Karpas-422 (cell line): ENCODE data around the gene PNPLA8. TPM values are rescaled to one million over a fixed set of nuclear protein-coding genes. Genes with fewer than 3 reads are reported as not detected.
"Not testable (repeated sequence)": the region's sequence is repeated elsewhere in the genome, so short reads cannot be mapped to it uniquely, and the experiment has no call there.

Experiments
- DNase-seq: peaks from one replicate; pipeline ENCODE4 v3.0.0-alpha.2; 2015
- H2AFZ ChIP-seq: fragments of 200-600 bp; sonication (generic); 2 replicates; pipeline ENCODE4 v1.6.1; 2014; ENCODE audit warnings: antibody characterized with exemption, low read length, mixed read lengths
- H3K27ac ChIP-seq: fragments of 200-600 bp; sonication (generic); 2 replicates; pipeline ENCODE4 v1.5.1; 2014; ENCODE audit warnings: mild to moderate bottlenecking, low read length, moderate library complexity
- H3K27me3 ChIP-seq: fragments of 200-600 bp; sonication (generic); 2 replicates; pipeline ENCODE4 v1.6.1; 2014; ENCODE audit warnings: low read length, mixed read lengths
- H3K36me3 ChIP-seq: fragments of 200-600 bp; sonication (generic); 2 replicates; pipeline ENCODE4 v1.6.1; 2014; ENCODE audit warnings: low read length, mixed read lengths; ENCODE audit not compliant: insufficient read depth
- H3K4me1 ChIP-seq: fragments of 200-600 bp; sonication (generic); 2 replicates; pipeline ENCODE4 v1.6.1; 2014; ENCODE audit warnings: mild to moderate bottlenecking, low read length, mixed read lengths
- H3K4me2 ChIP-seq: fragments of 200-600 bp; sonication (generic); 2 replicates; pipeline ENCODE4 v1.6.1; 2014; ENCODE audit warnings: low read length, low read depth, mild to moderate bottlenecking; ENCODE audit not compliant: poor library complexity, severe bottlenecking
- H3K4me3 ChIP-seq: fragments of 200-600 bp; sonication (generic); 2 replicates; pipeline ENCODE4 v1.5.1; 2014; ENCODE audit warnings: mild to moderate bottlenecking, antibody characterized with exemption, low read length, mixed read lengths
- H3K79me2 ChIP-seq: fragments of 200-600 bp; sonication (generic); 2 replicates; pipeline ENCODE4 v1.6.1; 2014; ENCODE audit warnings: mild to moderate bottlenecking, low read length, mixed read lengths
- H3K9ac ChIP-seq: fragments of 200-600 bp; sonication (generic); 2 replicates; pipeline ENCODE4 v1.6.0; 2014; ENCODE audit warnings: low read length
- H3K9me2 ChIP-seq: fragments of 200-600 bp; sonication (generic), shearing (Covaris generic); replicated peaks from 2 replicates; pipeline ENCODE4 v1.6.0; 2014; ENCODE audit warnings: mild to moderate bottlenecking, low read length, moderate library complexity; ENCODE audit not compliant: insufficient read depth
- H3K9me3 ChIP-seq: fragments of 300-700, 200-600 bp; sonication (generic); 2 replicates; pipeline ENCODE4 v1.6.1; 2014; ENCODE audit warnings: low read length, mixed read lengths
- H4K20me1 ChIP-seq: fragments of 200-600 bp; sonication (generic); 2 replicates; pipeline ENCODE4 v1.6.1; 2014; ENCODE audit warnings: mild to moderate bottlenecking, antibody characterized with exemption, low read length, low read depth; ENCODE audit not compliant: insufficient read depth
- total RNA-seq: library from RNA; depleted of rRNA; stranded (reverse); fragments of >200 nt; shearing (Covaris generic); gene quantifications from 2 replicates; pipeline ENCODE4 v1.2.3, GENCODE V29; 2014; ENCODE audit warnings: low replicate concordance

PNPLA8 gene
- total RNA-seq, 1 experiment from 2014 or later, result 41.0 TPM

DNA sequence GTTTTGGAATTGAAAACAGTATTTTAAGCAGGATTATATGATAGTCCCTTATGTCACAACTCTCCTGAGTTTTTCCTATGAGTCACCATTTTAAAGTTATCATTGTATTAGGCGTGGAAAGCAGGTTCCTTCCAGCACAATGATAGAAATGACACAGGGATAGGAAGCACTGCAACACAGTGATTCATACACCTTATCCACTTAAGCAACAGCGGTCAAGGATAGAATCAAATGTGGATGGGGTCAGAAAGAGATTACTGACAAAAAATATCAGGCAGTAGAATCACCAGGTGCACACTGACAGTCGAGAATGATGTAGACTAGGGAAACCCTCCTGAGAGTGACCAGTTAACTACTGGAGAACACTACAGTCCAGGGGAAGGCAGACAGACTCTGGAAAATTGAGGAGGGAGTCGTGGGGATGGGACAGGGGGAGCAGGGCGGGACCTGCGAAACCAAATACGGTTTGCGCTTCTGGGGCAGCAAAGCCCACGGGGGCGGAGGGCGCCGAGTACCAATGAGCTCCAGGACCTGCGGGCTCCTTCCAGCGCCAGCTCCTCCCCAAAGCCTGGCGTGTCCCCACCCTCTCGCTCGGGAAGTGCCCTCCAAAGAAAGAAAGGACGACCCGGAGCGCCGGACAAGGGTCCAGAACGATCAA is 479 bp downstream of the PNPLA8 start:
- Histone ChIP-seq H3K9me2 (no peaks in the 10 kb centered on the region), H3K4me1 (peaks cover 57% of the 10 kb centered on the region), H3K79me2 (peaks cover 50% of the 10 kb centered on the region), H3K9ac (peak overlapping the region; percentile 77), H3K27ac (peak overlapping the region; percentile 59), H3K9me3 (no peaks in the 10 kb centered on the region), H4K20me1 (no peaks in the 10 kb centered on the region), H3K27me3 (no peaks in the 10 kb centered on the region), H3K4me3 (peak overlapping the region; percentile 75), H3K4me2 (peak overlapping the region; percentile 69), H2AFZ (0 out of 2 replicates have a peak overlapping the region, but pooled peaks have one; percentile 2), H3K36me3 (no peaks in the 10 kb centered on the region)
- peak; percentile 48 for DNase-seq

DNA sequence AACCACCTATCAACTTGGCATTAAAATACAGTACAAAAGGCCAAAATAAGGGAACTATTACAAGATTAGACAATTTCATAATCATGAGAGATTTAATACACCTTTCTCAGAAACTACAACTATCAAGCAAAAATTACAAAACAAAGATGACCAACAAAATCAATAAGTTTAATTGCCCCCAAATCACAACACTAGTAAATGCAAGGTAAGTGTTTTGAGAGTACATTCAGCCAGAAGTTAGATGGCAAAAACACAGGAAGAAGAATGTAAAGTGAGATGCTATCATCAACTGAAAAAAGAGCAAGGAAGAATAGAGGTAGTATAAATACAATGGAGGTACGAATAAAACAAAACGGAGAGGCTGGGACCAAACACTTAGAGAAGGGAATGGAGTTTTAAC is 3.2 kb downstream of the PNPLA8 start:
- H3K4me3 ChIP-seq, result peak overlapping the region; percentile 75; the same call in 1 of the 2 replicates
- H3K36me3 ChIP-seq, result peaks cover 14% of the 10 kb centered on the region
- H3K9me3 ChIP-seq, result no peaks in the 10 kb centered on the region; the same call in 1 of the 2 replicates
- H3K4me2 ChIP-seq, result peak overlapping the region; percentile 69
- peaks cover 74% of the 10 kb centered on the region for H3K79me2 ChIP-seq
- H3K9me2 ChIP-seq, result no peaks in the 10 kb centered on the region
- H3K27me3 ChIP-seq, result no peaks in the 10 kb centered on the region
- H3K4me1 ChIP-seq, result peaks cover 57% of the 10 kb centered on the region
- H2AFZ ChIP-seq, result 0 out of 2 replicates have a peak overlapping the region, but pooled peaks have one; percentile 18
- no peak for DNase-seq
- H4K20me1 ChIP-seq, result no peaks in the 10 kb centered on the region
- H3K9ac ChIP-seq, result peak overlapping the region; percentile 77; the same call in 1 of the 2 replicates
- H3K27ac ChIP-seq, result peak overlapping the region; percentile 34

DNA sequence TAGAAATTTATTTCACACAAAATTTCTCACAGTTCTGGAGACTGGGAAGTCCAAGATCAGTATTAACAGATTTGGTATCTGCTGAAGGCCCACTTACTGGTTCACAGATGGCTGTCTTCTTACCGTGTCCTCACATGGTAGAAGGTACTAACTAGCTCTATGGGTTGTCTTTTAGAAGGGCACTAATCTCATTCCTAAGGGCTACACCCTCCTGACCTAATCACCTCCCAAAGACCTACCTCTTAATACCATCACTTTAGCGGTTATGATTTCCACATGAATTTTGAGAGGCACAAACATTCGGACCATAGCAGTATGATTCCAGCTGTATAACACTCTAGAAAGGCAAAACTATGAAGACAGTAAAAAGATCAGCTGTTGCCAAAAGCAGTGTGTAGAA is 8.0 kb downstream of the PNPLA8 start:
- H3K79me2 ChIP-seq, result peaks cover 82% of the 10 kb centered on the region
- H3K27me3 ChIP-seq, result no peaks in the 10 kb centered on the region
- H3K4me2 ChIP-seq, result no peak overlapping the region
- H4K20me1 ChIP-seq, result no peaks in the 10 kb centered on the region
- H3K9me3 ChIP-seq, result no peaks in the 10 kb centered on the region; the same call in 1 of the 2 replicates
- H3K4me3 ChIP-seq, result no peak overlapping the region
- DNase-seq, result no peak
- no peaks in the 10 kb centered on the region for H3K9me2 ChIP-seq
- H3K4me1 ChIP-seq, result peaks cover 64% of the 10 kb centered on the region
- no peak overlapping the region for H3K9ac ChIP-seq
- no peak overlapping the region for H3K27ac ChIP-seq
- H2AFZ ChIP-seq, result no peak overlapping the region
- peaks cover 21% of the 10 kb centered on the region for H3K36me3 ChIP-seq

DNA sequence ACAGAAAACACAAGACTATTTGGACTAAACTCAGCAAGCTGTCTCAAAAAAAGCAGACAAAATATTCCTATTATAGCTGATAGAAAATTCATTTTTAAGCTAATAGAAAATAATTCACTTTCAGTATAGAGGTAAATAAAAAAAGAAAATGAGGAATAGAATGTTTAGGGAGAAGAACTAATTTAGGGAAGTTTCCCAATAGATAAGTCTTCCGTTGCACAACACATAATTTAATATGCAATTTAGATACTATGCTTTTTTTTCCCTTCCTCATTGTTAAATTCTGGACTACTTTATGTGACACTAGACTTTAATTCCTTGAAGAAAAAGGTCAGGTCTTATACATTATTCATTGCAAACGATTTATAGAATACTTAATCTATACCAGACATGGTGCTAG is 10.3 kb downstream of the PNPLA8 start:
- peaks cover 31% of the 10 kb centered on the region for H3K36me3 ChIP-seq
- H3K27ac ChIP-seq, result peak overlapping the region; percentile 95
- peaks cover 67% of the 10 kb centered on the region for H3K4me1 ChIP-seq
- no peaks in the 10 kb centered on the region for H4K20me1 ChIP-seq
- peak overlapping the region; percentile 66 for H3K9ac ChIP-seq
- H3K27me3 ChIP-seq, result no peaks in the 10 kb centered on the region
- H3K9me2 ChIP-seq, result no peaks in the 10 kb centered on the region
- peak overlapping the region; percentile 79 for H3K4me2 ChIP-seq
- no peaks in the 10 kb centered on the region; the same call in 1 of the 2 replicates for H3K9me3 ChIP-seq
- no peak for DNase-seq
- H2AFZ ChIP-seq, result no peak overlapping the region
- H3K4me3 ChIP-seq, result peak overlapping the region; percentile 52
- peaks cover 80% of the 10 kb centered on the region for H3K79me2 ChIP-seq

DNA sequence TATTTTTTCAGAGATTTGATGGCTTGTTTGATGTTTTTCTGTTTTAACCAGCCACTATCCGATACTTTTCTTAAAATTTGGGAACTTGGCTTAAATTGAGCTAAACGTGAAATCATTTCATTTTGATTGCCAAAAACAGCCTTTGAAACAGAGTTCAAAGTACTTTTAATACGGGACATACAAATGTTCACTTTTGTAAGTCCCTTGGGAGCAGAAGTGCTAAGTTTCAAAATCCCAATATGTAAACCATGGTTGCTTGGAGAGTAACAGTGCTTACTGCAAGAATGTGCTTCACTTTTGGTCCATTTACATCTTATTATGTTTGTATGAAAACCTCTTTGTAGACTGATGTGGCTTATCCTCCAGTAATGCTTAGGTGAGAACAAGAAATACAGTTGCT is 10.9 kb downstream of the PNPLA8 start:
- Histone ChIP-seq H3K4me3 (peak overlapping the region; percentile 52), H4K20me1 (no peaks in the 10 kb centered on the region), H3K9me2 (no peaks in the 10 kb centered on the region), H2AFZ (no peak overlapping the region), H3K79me2 (peaks cover 81% of the 10 kb centered on the region), H3K27ac (peak overlapping the region; percentile 95), H3K4me1 (peaks cover 63% of the 10 kb centered on the region), H3K9me3 (no peaks in the 10 kb centered on the region; the same call in 1 of the 2 replicates), H3K36me3 (peaks cover 32% of the 10 kb centered on the region), H3K27me3 (no peaks in the 10 kb centered on the region), H3K4me2 (peak overlapping the region; percentile 79), H3K9ac (peak overlapping the region; percentile 66)
- DNase-seq, result peak; percentile 91

DNA sequence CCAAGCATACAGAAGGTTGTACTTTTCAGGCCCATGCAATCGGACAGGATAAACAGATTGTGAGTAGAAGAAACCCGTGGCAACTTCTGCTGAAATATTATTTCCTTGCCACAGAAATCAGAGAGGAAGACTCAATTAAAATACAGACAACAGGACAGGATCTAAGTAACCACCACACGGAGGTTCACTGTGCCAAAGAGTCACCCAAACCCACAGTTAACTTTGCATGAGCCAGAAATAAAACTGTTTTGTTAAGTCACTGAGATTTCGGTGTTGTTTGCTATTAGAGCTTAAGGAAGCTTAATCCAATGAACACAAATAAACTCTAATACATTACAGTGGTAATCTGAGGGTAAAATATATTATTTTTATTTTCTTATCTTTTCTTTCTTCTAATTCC is 14.0 kb downstream of the PNPLA8 start:
- peak overlapping the region; percentile 79 for H3K4me2 ChIP-seq
- H3K27ac ChIP-seq, result peak overlapping the region; percentile 95
- H3K9ac ChIP-seq, result peak overlapping the region; percentile 54
- peak overlapping the region; percentile 39 for H3K4me3 ChIP-seq
- H3K4me1 ChIP-seq, result peaks cover 59% of the 10 kb centered on the region
- no peaks in the 10 kb centered on the region for H3K27me3 ChIP-seq
- DNase-seq, result peak; percentile 75
- peaks cover 17% of the 10 kb centered on the region for H3K36me3 ChIP-seq
- H3K9me3 ChIP-seq, result no peaks in the 10 kb centered on the region
- H2AFZ ChIP-seq, result no peak overlapping the region
- peaks cover 58% of the 10 kb centered on the region for H3K79me2 ChIP-seq
- H3K9me2 ChIP-seq, result no peaks in the 10 kb centered on the region
- no peaks in the 10 kb centered on the region for H4K20me1 ChIP-seq

DNA sequence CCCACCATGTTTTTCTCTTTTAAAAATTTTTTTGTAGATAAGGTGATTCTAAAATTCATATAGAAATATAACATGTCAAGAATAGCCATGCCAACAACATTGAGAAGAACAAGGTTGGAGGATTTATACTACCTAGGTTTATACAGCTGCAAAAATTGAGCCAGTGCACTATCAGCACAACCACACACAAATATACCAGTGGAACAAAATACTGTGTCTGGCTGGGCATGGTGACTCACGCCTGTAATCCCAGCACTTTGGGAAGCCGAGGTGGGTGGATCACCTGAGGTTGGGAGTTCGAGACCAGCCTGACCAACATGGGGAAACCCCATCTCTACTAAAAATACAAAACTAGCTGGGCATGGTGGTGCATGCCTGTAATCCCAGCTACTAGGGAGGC is 21.4 kb downstream of the PNPLA8 start:
- not testable (repeated sequence) for H3K9me3 ChIP-seq, H3K9me2 ChIP-seq, H3K4me2 ChIP-seq, H3K27me3 ChIP-seq, H2AFZ ChIP-seq, H3K4me3 ChIP-seq, H4K20me1 ChIP-seq, H3K9ac ChIP-seq, DNase-seq
- Histone ChIP-seq H3K27ac (peak overlapping the region; percentile 84), H3K4me1 (peaks cover 14% of the 10 kb centered on the region), H3K36me3 (peaks cover 11% of the 10 kb centered on the region), H3K79me2 (peaks cover 51% of the 10 kb centered on the region)

DNA sequence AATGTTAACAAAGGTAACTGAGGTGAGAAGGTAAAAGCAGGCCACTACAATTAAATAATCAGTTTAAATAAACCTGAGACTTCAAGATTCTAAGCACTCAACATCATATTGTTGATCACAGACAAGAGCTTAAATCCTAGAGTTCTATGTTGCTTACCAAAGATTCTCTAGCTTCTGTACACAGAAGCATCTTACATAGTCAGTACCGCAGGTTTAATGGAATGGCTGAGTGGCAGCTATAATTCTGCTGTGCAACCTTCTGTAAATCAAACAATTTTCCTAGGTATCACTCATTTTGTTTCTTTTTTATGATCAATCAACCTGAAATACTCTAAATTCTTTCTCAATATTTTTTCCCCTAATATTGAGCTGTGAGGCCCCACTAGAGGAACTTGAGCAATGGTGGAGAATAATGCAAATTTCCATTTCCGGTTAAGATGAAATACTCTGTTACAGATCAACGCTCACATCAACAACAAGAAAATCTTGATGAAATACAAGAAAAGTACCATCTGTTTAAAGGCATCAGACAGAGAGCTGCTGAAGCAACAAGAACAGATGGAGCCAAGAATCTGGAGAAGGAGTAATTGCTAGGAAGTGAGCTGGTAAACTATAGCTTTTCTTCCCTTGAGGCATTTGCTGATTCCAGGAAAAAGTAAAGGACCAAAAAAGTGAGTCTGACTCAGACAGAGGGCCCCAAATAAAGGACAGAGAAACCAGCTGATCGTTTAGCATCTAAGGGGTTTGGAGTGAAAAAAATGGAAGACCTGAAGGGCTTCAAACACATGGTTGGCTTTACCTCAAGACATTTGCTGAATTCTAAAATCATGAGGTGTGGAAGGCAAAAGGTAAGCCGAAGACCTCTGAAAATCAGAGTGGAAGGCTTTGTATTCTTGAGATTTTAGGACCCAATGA is 22.6 kb downstream of the PNPLA8 start:
- Histone ChIP-seq H3K27ac (peak overlapping the region; percentile 84), H3K36me3 (peaks cover 11% of the 10 kb centered on the region), H3K4me3 (no peak overlapping the region), H3K79me2 (peaks cover 59% of the 10 kb centered on the region), H3K9me3 (no peaks in the 10 kb centered on the region), H3K4me1 (peaks cover 14% of the 10 kb centered on the region), H3K27me3 (no peaks in the 10 kb centered on the region), H4K20me1 (no peaks in the 10 kb centered on the region), H3K9me2 (no peaks in the 10 kb centered on the region), H3K4me2 (peak overlapping the region; percentile 55), H3K9ac (peak overlapping the region; percentile 20; the same call in 1 of the 2 replicates), H2AFZ (no peak overlapping the region; the same call in 1 of the 2 replicates)
- DNase-seq, result peak; percentile 85
